ACC112 (cell line): ENCODE measurements around the gene BSPRY.
"Not testable (repeated sequence)": the region's sequence is repeated elsewhere in the genome, so short reads cannot be mapped to it uniquely, and the experiment has no call there.

Experiments used
- H2AFZ ChIP-seq: fragments of 200-600 bp; sonication (generic); one replicate; pipeline ENCODE4 v1.6.0; 2017; ENCODE audit warnings: antibody characterized with exemption, low read length; ENCODE audit not compliant: unreplicated experiment
- H3K27ac ChIP-seq: fragments of 200-600 bp; sonication (generic); 2 replicates; pipeline ENCODE4 v1.5.1; 2014; ENCODE audit warnings: low read depth, mild to moderate bottlenecking, antibody characterized with exemption, low read length, moderate library complexity
- H3K27me3 ChIP-seq: fragments of 200-600 bp; sonication (generic); 2 replicates; pipeline ENCODE4 v1.6.1; 2014; ENCODE audit warnings: mild to moderate bottlenecking, antibody characterized with exemption, low read length, moderate library complexity, mixed read lengths; ENCODE audit not compliant: insufficient read depth
- H3K36me3 ChIP-seq: fragments of 200-600 bp; sonication (generic); 2 replicates; pipeline ENCODE4 v1.6.1; 2016; ENCODE audit warnings: mild to moderate bottlenecking, antibody characterized with exemption, low read length, moderate library complexity, mixed read lengths; ENCODE audit not compliant: insufficient read depth
- H3K4me1 ChIP-seq: fragments of 200-600 bp; sonication (generic); one replicate; pipeline ENCODE4 v1.6.1; 2016; ENCODE audit warnings: low read length, mixed read lengths; ENCODE audit not compliant: insufficient read depth, unreplicated experiment, control insufficient read depth
- H3K4me3 ChIP-seq: fragments of 200-600 bp; sonication (generic); 2 replicates; pipeline ENCODE4 v1.5.1; 2014; ENCODE audit warnings: mild to moderate bottlenecking, low read depth, low read length
- H3K79me2 ChIP-seq: fragments of 200-600 bp; sonication (generic); one replicate; pipeline ENCODE4 v1.6.0; 2016; ENCODE audit warnings: low read length; ENCODE audit not compliant: control insufficient read depth, unreplicated experiment, insufficient read depth

The BSPRY gene

DNA sequence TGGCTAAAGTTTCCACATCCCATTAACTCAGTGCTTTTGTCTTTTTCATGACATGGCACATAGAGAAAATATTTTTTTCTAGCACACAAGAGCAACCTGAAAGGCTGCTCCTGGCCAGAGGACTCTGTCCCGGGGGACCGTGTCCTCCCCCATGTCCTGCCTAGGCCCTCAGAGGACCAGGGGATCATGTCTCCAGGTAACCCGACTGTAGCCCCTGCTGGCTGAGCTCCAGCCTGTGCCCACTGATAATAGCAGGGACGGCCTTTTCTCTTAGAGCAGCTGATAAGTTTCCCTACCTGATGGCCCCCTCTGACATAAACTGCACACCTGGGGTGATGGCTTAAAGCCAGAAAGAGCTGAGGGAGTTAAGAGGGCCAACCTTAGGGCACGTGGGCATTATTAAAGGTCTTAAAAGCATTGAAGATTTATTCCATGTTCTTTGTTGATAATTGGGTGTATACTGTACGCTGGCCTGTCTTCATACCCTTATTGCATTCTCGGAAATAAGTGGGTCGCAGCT is 21.5 kb downstream of the BSPRY start:
- Histone ChIP-seq H3K79me2 (no peaks in the 10 kb centered on the region), H3K4me3 (no peak overlapping the region), H2AFZ (no peak overlapping the region), H3K27me3 (no peaks in the 10 kb centered on the region), H3K36me3 (peaks cover 10% of the 10 kb centered on the region; the same call in 1 of the 2 replicates), H3K4me1 (peaks cover 6% of the 10 kb centered on the region), H3K27ac (no peak overlapping the region)

DNA sequence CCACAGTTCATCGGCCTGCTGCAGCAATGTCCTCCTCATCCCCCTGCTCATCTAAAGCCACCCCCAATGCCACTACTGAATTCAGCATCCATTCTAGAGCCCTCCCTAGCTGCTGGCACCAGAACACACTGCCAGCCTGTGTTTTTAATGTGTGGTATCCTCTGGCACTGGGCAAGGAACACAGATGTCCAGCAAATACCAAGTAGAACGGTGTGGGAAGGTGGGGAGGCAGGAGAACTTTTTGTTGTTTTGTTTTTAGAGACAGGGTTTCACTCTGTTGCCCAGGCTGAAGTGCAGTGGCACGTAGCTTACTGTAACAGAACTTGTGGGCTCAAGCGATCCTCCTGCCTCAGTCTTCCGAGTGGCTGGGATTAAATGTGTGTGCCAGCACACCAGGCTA is 22.7 kb downstream of the BSPRY start:
- Histone ChIP-seq H3K79me2 (no peaks in the 10 kb centered on the region), H2AFZ (no peak overlapping the region), H3K4me1 (peaks cover 6% of the 10 kb centered on the region), H3K36me3 (peaks cover 10% of the 10 kb centered on the region; the same call in 1 of the 2 replicates), H3K27ac (no peak overlapping the region), H3K4me3 (no peak overlapping the region), H3K27me3 (no peaks in the 10 kb centered on the region)

DNA sequence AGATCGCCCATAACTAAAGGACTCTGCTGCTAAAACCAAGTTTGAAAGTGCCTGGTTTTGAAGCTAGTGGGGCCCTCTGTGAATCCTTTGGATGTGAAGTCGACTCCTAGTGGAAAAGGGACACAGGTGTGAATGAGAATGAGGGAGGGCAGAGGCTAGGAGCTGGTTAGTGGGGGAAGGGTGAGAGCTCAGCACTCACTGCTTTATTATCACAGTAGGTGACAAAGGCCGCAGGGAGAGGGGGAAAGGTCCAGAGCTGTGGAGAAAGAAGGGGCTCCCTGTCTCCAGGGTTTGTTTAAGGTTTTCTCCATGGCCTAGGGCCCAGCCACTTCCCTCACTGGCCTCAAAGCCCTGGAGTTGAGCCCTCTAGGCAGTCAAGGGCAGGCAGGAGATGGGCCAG is 23.9 kb downstream of the BSPRY start:
- H3K4me3 ChIP-seq = no peak overlapping the region
- H3K27ac ChIP-seq = no peak overlapping the region
- peaks cover 10% of the 10 kb centered on the region; the same call in 1 of the 2 replicates for H3K36me3 ChIP-seq
- no peaks in the 10 kb centered on the region for H3K79me2 ChIP-seq
- no peak overlapping the region for H2AFZ ChIP-seq
- no peaks in the 10 kb centered on the region for H3K27me3 ChIP-seq
- H3K4me1 ChIP-seq = peaks cover 6% of the 10 kb centered on the region

DNA sequence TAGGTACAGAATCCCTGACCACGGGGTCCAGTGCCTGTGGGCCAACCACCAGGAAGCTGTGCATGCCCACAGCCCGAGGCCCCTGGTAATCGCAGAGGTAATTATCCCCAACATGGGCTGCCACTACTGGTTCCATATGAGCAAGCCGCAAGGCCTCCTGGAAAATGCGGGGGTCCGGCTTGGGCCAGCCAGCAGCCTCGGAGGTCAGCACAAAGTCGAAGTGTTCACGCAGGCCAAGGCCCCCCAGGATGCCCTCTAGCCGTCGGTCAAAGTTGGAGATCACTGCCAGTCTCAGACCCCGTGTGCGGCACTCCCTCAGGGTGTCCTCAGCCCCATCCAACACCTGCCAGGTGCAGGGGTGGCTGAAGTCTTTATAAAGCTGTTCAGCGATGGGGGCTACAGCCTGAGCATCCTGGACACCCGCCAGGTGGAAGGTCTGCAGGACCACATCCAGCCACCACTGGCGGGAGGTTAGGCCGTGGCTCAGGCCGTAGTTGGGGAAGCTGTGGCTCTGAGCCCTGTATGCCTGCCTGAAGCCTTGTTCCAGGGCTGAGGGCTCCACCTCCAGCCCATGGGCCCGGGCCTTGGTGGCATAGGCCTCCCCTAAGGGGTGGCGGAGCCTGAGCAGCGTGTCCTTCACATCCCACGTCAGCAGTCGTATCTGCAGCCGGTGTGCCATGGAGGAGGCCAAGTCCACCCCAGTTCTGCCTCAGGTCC is 24.5 kb downstream of the BSPRY start:
- H3K79me2 ChIP-seq = no peaks in the 10 kb centered on the region
- no peak overlapping the region for H3K27ac ChIP-seq
- peaks cover 10% of the 10 kb centered on the region; the same call in 1 of the 2 replicates for H3K36me3 ChIP-seq
- no peak overlapping the region for H3K4me3 ChIP-seq
- no peaks in the 10 kb centered on the region for H3K27me3 ChIP-seq
- peaks cover 6% of the 10 kb centered on the region for H3K4me1 ChIP-seq
- H2AFZ ChIP-seq = no peak overlapping the region

DNA sequence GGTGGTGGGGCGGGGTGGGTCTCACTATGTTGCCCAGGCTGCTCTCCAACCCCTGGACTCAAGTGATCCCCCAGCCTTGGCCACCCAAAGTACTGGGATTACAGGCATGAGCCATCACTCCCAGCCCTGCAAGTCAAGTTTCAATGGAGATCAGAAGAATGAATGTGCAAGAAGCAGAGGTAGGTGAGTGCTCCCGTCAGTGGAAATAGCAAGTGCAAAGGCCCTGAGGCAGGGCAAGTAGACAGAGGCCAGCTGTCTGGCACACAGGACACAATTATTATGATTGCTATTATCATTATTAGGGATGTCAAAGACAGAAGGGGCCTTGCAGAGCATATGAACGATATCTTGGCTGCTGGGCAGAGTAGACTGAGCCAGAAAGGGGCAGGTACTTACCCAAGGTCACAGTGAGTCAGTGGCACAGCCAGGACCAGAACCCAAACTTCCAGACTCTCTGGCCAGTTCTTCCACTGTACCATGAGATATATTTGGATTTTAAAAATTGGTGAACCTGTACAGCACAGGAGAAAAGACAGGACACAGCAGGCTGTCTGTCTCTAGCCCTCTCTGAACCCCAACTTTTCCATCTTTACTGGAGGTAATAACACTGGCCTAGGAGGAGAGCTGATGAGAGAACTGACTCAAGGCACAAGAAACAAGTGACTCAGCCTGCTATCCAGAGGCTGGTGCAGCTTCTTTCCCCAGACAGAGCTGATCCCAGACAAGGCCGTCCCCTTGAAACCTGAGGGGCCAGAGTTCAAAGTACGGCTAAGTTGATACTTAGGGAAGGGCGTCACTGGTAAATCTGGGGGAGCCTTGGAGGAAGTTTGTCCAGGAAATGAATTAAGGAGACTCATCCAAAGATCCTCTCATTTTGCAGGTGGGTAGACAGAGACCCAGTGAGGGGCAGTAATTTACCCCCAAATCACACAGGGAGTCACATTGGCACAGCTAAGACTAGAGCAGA is 26.0 kb downstream of the BSPRY start:
- Histone ChIP-seq H3K79me2 (no peaks in the 10 kb centered on the region), H3K27me3 (no peaks in the 10 kb centered on the region), H3K36me3 (peaks cover 10% of the 10 kb centered on the region; the same call in 1 of the 2 replicates), H2AFZ (no peak overlapping the region), H3K27ac (no peak overlapping the region), H3K4me3 (peak overlapping the region; percentile 89), H3K4me1 (peaks cover 6% of the 10 kb centered on the region)

DNA sequence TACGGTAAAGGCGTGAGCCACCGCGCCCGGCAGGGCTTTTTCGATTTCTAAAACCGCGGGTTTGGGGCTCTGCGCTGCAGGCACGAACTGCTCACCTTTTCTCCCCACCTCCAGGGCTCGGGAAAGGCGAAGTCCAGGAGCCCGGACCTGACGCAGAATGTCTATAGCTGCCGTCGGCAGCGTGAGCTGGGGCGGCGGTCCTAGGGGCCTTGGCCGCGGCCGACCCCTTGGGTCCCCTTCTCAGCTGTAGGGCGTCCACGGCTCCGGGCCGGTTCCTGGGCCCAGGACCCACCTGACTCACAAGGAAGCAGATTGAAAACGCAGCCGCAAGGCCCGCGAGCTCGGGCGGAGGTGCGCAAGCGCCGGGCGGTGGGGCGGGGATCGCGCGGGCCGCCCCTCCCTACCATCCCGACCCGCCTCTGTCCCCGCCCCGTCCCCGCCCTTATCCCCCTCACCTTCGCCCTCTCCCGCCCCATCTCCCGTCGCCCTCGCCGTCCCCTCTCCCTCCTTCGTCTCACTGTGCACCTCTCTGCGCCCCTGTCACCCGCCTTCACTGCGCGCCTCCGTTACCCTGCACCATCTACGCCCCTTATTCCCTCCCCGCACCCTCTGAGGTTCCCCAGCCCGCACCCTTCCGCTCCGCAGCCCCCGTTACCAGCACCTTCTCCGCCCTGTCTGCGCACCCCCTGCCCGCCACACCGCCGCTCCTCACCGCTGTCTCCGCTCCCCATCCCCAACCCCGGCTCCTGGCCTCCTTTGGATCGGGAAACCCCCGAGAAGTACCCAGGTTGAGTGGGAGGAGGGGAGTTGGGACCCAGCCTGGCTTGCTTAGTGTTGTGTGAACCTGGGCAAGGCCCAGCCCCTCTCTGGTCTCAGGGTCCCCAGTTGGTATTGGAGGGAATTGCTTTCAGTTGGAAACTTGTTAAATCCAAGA is 27.6 kb downstream of the BSPRY start, which contains the start of gene HDHD3:
Gene HDHD3 (minus strand): TSS at position 353 of the 934 bp plus-strand sequence. CDS start 2,632 bp downstream, outside the sequence.
- Histone ChIP-seq H3K27me3 (no peaks in the 10 kb centered on the region), H2AFZ (peak within 1 kb of the TSS; percentile 83), H3K79me2 (no peaks in the 10 kb centered on the region), H3K27ac (no peak within 1 kb of the TSS), H3K4me3 (peak within 1 kb of the TSS; percentile 89), H3K4me1 (peaks cover 6% of the 10 kb centered on the region), H3K36me3 (peaks cover 10% of the 10 kb centered on the region; the same call in 1 of the 2 replicates)

DNA sequence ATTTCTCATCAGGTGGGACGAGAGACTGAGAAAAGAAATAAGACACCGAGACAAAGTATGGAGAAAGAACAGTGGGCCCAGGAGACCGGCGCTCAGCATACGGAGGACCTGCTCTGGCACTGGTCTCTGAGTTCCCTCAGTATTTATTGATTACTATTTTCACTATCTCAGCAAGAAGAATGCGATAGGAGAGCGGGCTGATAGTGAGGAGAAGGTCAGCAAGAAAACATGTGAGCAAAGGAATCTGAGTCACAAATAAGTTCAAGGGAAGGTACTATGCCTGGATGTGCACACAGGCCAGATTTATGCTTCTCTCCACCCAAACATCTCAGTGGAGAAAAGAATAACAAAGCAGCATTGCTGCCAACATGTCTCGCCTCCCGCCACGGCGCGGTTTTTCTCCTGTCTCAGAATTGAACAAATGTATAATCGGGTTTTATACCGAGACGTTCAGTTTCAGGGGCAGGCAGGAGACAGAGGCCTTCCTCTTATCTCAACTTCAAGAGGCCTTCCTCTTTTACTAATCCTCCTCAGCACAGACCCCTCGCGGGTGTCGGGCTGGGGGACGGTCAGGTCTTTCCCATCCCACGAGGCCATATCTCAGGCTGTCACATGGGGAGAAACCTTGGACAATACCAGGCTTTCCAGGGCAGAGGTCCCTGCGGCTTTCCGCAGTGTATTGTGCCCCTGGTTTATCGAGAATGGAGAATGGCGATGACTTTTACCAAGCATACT is 29.9 kb downstream of the BSPRY start:
- not testable (repeated sequence) for H3K79me2 ChIP-seq, H2AFZ ChIP-seq, H3K27me3 ChIP-seq, H3K4me1 ChIP-seq, H3K27ac ChIP-seq, H3K4me3 ChIP-seq, H3K36me3 ChIP-seq

DNA sequence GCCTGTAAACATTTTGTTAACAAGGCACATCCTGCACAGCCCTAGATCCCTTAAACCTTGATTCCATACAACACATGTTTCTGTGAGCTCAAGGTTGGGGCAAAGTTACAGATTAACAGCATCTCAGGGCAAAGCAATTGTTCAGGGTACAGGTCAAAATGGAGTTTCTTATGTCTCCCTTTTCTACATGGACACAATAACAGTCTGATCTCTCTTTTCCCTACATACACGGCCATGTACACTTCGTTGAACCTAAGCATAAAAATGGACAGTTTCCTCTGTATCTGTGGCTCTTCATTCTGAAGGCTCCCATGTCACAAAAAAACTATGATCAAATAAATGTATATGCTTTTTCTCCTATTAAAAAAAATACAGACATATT is 30.5 kb downstream of the BSPRY start:
- not testable (repeated sequence) for H3K4me1 ChIP-seq, H3K36me3 ChIP-seq, H3K79me2 ChIP-seq, H3K27me3 ChIP-seq, H2AFZ ChIP-seq, H3K4me3 ChIP-seq, H3K27ac ChIP-seq

DNA sequence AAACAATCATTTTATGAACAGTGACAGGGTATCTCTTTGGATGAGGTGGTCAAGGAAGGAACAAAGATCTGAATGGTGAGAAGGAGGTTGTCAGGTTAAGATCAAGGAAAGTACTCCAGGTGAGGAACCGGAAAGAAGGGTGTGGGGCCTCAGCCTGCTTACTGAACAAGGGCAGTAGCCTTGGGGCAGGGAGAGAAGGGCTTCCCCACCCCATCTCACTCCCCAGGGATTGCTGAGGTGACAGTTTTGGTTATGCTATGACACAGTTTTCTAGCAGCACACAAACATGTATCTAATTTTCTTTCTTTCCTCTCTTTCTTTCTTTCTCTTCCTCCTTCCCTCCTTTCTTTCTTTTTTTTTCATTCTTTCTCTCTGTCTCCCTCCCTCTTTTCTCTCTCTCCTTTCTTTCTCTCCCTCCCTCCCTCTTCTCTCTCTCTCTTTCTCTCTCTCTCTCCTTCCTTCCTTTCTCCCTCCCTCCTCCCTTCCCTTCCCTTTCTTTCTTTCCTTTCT is 31.6 kb downstream of the BSPRY start:
- H2AFZ ChIP-seq = no peak overlapping the region
- H3K4me1 ChIP-seq = no peaks in the 10 kb centered on the region
- H3K36me3 ChIP-seq = no peaks in the 10 kb centered on the region
- H3K79me2 ChIP-seq = no peaks in the 10 kb centered on the region
- H3K27me3 ChIP-seq = no peaks in the 10 kb centered on the region
- no peak overlapping the region for H3K4me3 ChIP-seq
- no peak overlapping the region for H3K27ac ChIP-seq
